ENCODE data around the gene DOCK2. TPM values are rescaled to one million over a fixed set of nuclear protein-coding genes. Genes with fewer than 3 reads are reported as not detected.

The DOCK2 gene
- total and polyA plus RNA-seq, 2 of the 8 experiments (the other 6 are each of a cell fraction or from before 2014, with no cell fraction given), result 3.9 to 5.7 TPM

DNA sequence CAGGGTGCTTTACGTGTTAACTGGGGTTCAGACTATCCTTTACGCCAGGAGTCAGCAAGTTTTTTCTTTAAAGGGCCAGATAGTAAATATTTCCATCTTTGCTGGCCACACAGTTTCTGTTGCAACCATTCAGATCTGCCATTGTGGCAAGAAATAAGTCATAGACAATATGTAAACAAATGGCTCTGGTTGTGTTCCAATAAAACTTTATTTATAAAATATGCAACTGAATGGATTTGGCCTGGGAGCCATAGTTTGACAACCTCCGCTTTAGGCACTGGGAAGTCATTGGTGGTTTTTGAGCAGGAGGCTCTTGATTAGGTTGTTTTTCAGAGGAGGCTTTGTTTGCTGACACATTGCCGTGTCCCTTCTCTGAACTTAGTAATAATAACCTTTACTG is 252.5 kb downstream of the DOCK2 start:
- Histone ChIP-seq H3K23ac (ENCODE audit: insufficient read length) (no peak overlapping the region), H3K27me3 (replicated peaks in 1 of 4; ENCODE audit: control insufficient read depth in 3 of 4, extremely low read depth in 1 of 4, insufficient read depth in 3 of 4, low read length in 3 of 4) (no peaks in the 10 kb centered on the region), H3K4ac (replicated peaks; ENCODE audit: insufficient read length, low read depth, low read length) (no peak overlapping the region), H3K14ac (ENCODE audit: insufficient read length) (no peak overlapping the region), H3K4me3 (ENCODE audit: extremely low read depth in 1 of 4, insufficient read depth in 2 of 4, low read depth in 3 of 4, low read length in 4 of 4) (no peak overlapping the region), H2BK15ac (ENCODE audit: low read length) (no peak overlapping the region), H3K79me2 (ENCODE audit: control insufficient read depth in 1 of 2, insufficient read depth in 2 of 2, low read length in 2 of 2) (no peaks in the 10 kb centered on the region), H3K9me3 (ENCODE audit: insufficient read depth in 2 of 2, low read depth in 1 of 2, low read length in 1 of 2) (no peaks in the 10 kb centered on the region), H4K5ac (ENCODE audit: insufficient read length, low read depth, low read length) (no peak overlapping the region), H3K9ac (replicated peaks in 1 of 4; ENCODE audit: extremely low read depth in 1 of 4, low read depth in 3 of 4, low read length in 3 of 4) (no peak overlapping the region), H2BK12ac (ENCODE audit: low read depth, low read length) (no peak overlapping the region), H2AFZ (ENCODE audit: low read length) (no peak overlapping the region), H2BK120ac (replicated peaks; ENCODE audit: low read depth, low read length) (no peak overlapping the region), H2BK5ac (ENCODE audit: low read depth, low read length) (no peak overlapping the region), H3K4me1 (replicated peaks in 1 of 4; ENCODE audit: control insufficient read depth in 3 of 4, insufficient read depth in 4 of 4, low read length in 3 of 4) (no peaks in the 10 kb centered on the region), H2AK5ac (ENCODE audit: low read depth, low read length) (no peak overlapping the region), H3K27ac (ENCODE audit: low read depth, low read length) (no peak overlapping the region), H4K8ac (ENCODE audit: extremely low read depth, insufficient read depth, low read length) (no peak overlapping the region), H3K79me1 (ENCODE audit: low read depth, low read length) (no peaks in the 10 kb centered on the region), H3K56ac (replicated peaks; ENCODE audit: insufficient read length, low read depth, low read length) (no peak overlapping the region), H2BK20ac (ENCODE audit: low read length) (no peak overlapping the region), H3K4me2 (ENCODE audit: insufficient read depth in 1 of 2, low read depth in 2 of 2, low read length in 2 of 2) (no peak overlapping the region), H4K20me1 (replicated peaks in 1 of 2; ENCODE audit: control insufficient read depth in 1 of 2, insufficient read depth in 2 of 2, low read length in 2 of 2) (no peaks in the 10 kb centered on the region), H4K91ac (replicated peaks; ENCODE audit: insufficient read length, low read length) (no peak overlapping the region), H3K23me2 (ENCODE audit: low read depth, low read length) (no peaks in the 10 kb centered on the region), H3K18ac (ENCODE audit: extremely low read depth, low read length) (no peak overlapping the region), H3K36me3 (ENCODE audit: control insufficient read depth in 2 of 4, insufficient read depth in 4 of 4, low read length in 3 of 4) (no peaks in the 10 kb centered on the region)
- DNase-seq (ENCODE audit: low read depth in 1 of 2, low spot score in 2 of 2), result no peak
- FAIRE-seq, result no peak
- WGBS, 2 experiments (ENCODE audit: extremely low coverage in 1 of 2, insufficient coverage in 1 of 2, insufficient read length in 1 of 2, insufficient replicate concordance in 2 of 2, low coverage in 1 of 2, low lambda C conversion rate in 2 of 2, missing lambda C conversion rate in 1 of 2), result 90% methylated on average over 4 of the region's 4 CpGs; no CpG with 5 or more reads in 1 of the 2 experiments
- no peak for TF ChIP-seq CHD1 (IDR thresholded peaks at IDR 0.05; ENCODE audit: low read depth, low read length)
- TF ChIP-seq CEBPB (IDR thresholded peaks at IDR 0.05; ENCODE audit: low read depth, low read length), result no peak
- no peak for TF ChIP-seq SUZ12 (IDR thresholded peaks at IDR 0.05; ENCODE audit: low read length)
- TF ChIP-seq POU5F1 (IDR thresholded peaks at IDR 0.05; ENCODE audit: low read depth, low read length), result no peak
- no peak for TF ChIP-seq BRCA1 (IDR thresholded peaks at IDR 0.05; ENCODE audit: low read depth, low read length)
- no peak for TF ChIP-seq MAFK (IDR thresholded peaks at IDR 0.05; ENCODE audit: low read depth, low read length)
- no peak for TF ChIP-seq HDAC6 (IDR thresholded peaks at IDR 0.05; ENCODE audit: low read depth, low read length)
- TF ChIP-seq, protein P1, sequence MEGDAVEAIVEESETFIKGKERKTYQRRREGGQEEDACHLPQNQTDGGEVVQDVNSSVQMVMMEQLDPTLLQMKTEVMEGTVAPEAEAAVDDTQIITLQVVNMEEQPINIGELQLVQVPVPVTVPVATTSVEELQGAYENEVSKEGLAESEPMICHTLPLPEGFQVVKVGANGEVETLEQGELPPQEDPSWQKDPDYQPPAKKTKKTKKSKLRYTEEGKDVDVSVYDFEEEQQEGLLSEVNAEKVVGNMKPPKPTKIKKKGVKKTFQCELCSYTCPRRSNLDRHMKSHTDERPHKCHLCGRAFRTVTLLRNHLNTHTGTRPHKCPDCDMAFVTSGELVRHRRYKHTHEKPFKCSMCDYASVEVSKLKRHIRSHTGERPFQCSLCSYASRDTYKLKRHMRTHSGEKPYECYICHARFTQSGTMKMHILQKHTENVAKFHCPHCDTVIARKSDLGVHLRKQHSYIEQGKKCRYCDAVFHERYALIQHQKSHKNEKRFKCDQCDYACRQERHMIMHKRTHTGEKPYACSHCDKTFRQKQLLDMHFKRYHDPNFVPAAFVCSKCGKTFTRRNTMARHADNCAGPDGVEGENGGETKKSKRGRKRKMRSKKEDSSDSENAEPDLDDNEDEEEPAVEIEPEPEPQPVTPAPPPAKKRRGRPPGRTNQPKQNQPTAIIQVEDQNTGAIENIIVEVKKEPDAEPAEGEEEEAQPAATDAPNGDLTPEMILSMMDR (IDR thresholded peaks at IDR 0.05; ENCODE audit: control extremely low read depth in 1 of 3, insufficient read depth in 1 of 3, low read depth in 1 of 3, low read length in 3 of 3), result no peak
- TF ChIP-seq SAP30 (IDR thresholded peaks at IDR 0.05; ENCODE audit: insufficient read depth, insufficient replicate concordance, low read length), result no peak
- TF ChIP-seq FOSL1 (IDR thresholded peaks at IDR 0.05; ENCODE audit: insufficient read depth, low read depth, low read length), result no peak
- ChIA-PET POLR2A (ENCODE audit: partially characterized antibody) (no interaction called here), CTCF (ENCODE audit: partially characterized antibody) (no interaction called here)
